ENCODE data around the gene DOCK4.

- TF ChIP-seq NFIC (IDR thresholded peaks at IDR 0.05) (no peak), MAX (IDR thresholded peaks at IDR 0.05) (no peak), TAF1 (IDR thresholded peaks at IDR 0.05; ENCODE audit: low read depth) (no peak), YY1 (IDR thresholded peaks at IDR 0.05; ENCODE audit: low read depth) (no peak), CREB1 (IDR thresholded peaks at IDR 0.05; ENCODE audit: low read depth) (no peak), EP300 (IDR thresholded peaks at IDR 0.05; ENCODE audit: borderline replicate concordance) (no peak), RAD21 (IDR thresholded peaks at IDR 0.05; ENCODE audit: low read depth) (no peak), ZBTB7A (IDR thresholded peaks at IDR 0.05; ENCODE audit: low read depth) (no peak), TEAD4 (IDR thresholded peaks at IDR 0.05) (no peak), EGR1 (IDR thresholded peaks at IDR 0.05) (no peak), CEBPB (IDR thresholded peaks at IDR 0.05) (no peak), TCF12 (IDR thresholded peaks at IDR 0.05; ENCODE audit: low read depth) (no peak)
- TF ChIP-seq, protein P1, sequence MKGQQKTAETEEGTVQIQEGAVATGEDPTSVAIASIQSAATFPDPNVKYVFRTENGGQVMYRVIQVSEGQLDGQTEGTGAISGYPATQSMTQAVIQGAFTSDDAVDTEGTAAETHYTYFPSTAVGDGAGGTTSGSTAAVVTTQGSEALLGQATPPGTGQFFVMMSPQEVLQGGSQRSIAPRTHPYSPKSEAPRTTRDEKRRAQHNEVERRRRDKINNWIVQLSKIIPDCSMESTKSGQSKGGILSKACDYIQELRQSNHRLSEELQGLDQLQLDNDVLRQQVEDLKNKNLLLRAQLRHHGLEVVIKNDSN (IDR thresholded peaks at IDR 0.05), result no peak
- TF ChIP-seq, protein P2, sequence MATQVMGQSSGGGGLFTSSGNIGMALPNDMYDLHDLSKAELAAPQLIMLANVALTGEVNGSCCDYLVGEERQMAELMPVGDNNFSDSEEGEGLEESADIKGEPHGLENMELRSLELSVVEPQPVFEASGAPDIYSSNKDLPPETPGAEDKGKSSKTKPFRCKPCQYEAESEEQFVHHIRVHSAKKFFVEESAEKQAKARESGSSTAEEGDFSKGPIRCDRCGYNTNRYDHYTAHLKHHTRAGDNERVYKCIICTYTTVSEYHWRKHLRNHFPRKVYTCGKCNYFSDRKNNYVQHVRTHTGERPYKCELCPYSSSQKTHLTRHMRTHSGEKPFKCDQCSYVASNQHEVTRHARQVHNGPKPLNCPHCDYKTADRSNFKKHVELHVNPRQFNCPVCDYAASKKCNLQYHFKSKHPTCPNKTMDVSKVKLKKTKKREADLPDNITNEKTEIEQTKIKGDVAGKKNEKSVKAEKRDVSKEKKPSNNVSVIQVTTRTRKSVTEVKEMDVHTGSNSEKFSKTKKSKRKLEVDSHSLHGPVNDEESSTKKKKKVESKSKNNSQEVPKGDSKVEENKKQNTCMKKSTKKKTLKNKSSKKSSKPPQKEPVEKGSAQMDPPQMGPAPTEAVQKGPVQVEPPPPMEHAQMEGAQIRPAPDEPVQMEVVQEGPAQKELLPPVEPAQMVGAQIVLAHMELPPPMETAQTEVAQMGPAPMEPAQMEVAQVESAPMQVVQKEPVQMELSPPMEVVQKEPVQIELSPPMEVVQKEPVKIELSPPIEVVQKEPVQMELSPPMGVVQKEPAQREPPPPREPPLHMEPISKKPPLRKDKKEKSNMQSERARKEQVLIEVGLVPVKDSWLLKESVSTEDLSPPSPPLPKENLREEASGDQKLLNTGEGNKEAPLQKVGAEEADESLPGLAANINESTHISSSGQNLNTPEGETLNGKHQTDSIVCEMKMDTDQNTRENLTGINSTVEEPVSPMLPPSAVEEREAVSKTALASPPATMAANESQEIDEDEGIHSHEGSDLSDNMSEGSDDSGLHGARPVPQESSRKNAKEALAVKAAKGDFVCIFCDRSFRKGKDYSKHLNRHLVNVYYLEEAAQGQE (IDR thresholded peaks at IDR 0.05; ENCODE audit: low read depth), result no peak
Measured at GRCh38 chr7:111844904-111845671, 361.1 kb downstream of the DOCK4 start.
